A549 treated with AZD9567 at 1 μM for 4 hours (cell line): ENCODE data around the gene SDC3. TPM values are rescaled to one million over a fixed set of nuclear protein-coding genes. Genes with fewer than 3 reads are reported as not detected.

ENCODE experiments used
- total RNA-seq: library from RNA; stranded (reverse); fragments of 200-300 nt; extraction: Qiagen RNA extraction; gene quantifications from 5 replicates; pipeline ENCODE4 v1.2.3, GENCODE V29; 2022; ENCODE audit not compliant: insufficient read depth

The SDC3 gene
- 8.9 to 13.2 TPM (median 10.4 TPM) in 5 replicates for total RNA-seq

GRCh38 chr1:30908696-30909364, at the start of gene SDC3:
Gene SDC3, minus strand, starts transcription at chr1:30908758. Its CDS starts 172 bp downstream, at chr1:30908586.

Other genes with a start within 250 kb of the SDC3 start
- 0.03 to 0.17 TPM (median 0.09 TPM) in 4 of 5 replicates, not detected in the other for gene MATN1, start 185.2 kb downstream of the SDC3 start, total RNA-seq
- gene LAPTM5, start 151.0 kb downstream of the SDC3 start, total RNA-seq, result 0.11 to 0.22 TPM (median 0.18 TPM) in 4 of 5 replicates, not detected in the other
- 24.4 to 41.5 TPM (median 31.9 TPM) in 5 replicates for gene PUM1, start 157.0 kb upstream of the SDC3 start, total RNA-seq